Erythroblast (primary cell): ENCODE data around the gene TTC7B.

Experiments used
- GATA1 ChIP-seq: IDR thresholded peaks from 2 replicates; pipeline ENCODE4 v1.6.1; 2011; ENCODE audit warnings: low read depth, mild to moderate bottlenecking, control low read depth, low read length, moderate library complexity
- POLR2A ChIP-seq: IDR thresholded peaks from 2 replicates; pipeline ENCODE4 v1.6.1; 2011; ENCODE audit warnings: mild to moderate bottlenecking, low read length

GRCh38 chr14:90654831-90655276 is 161.4 kb downstream of the TTC7B start:
- TF ChIP-seq POLR2A (no peak), GATA1 (no peak)
